OCI-LY1 (cell line): ENCODE measurements around the gene ABRAXAS1.

ENCODE experiments used
- CTCF ChIP-seq: fragments of 200-600 bp; sonication (generic), shearing (Covaris generic); IDR thresholded peaks from 2 replicates; pipeline ENCODE4 v1.5.1; 2017; ENCODE audit warnings: mild to moderate bottlenecking, antibody characterized with exemption, low read length, moderate library complexity, mixed read lengths
- EZH2 ChIP-seq: fragments of 200-600 bp; sonication (generic), shearing (Covaris generic); IDR thresholded peaks from 2 replicates; pipeline ENCODE4 v1.8.0; 2017; ENCODE audit warnings: borderline replicate concordance, mixed run types, mild to moderate bottlenecking, antibody characterized with exemption, low read length, moderate library complexity, mixed read lengths

GRCh38 chr4:83431200-83431599, 53.7 kb downstream of the ABRAXAS1 start:
- TF ChIP-seq CTCF = no peak
- no peak for TF ChIP-seq EZH2
